ENCODE data around the gene PRKAR1A.

DNA sequence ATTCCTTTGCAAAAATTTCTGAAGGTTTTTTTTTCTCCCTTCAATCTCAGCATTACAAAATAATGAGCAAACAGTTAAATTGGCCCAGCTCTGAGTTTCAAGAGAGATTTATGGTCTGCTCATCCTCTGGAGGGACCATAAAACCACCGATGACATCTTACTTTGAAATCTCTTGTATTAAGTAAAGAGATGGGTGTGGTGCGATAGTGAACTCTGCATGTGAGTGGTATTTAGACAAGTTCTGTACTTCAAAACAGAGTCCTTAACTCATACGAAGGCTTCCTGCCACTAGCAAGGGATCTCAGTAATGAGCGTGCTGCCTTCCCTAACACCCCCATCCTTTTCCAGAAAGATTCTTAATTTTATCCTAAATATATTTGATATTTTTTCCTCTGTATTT is 86.9 kb downstream of the PRKAR1A start:
- TF ChIP-seq BHLHE40 (IDR thresholded peaks at IDR 0.05; ENCODE audit: borderline replicate concordance) (no peak), ELF4 (IDR thresholded peaks at IDR 0.05) (no peak)
